Fibroblast of pulmonary artery (primary cell): ENCODE results near the gene PTGS1.

Source experiments
- DNase-seq: peaks from one replicate; pipeline ENCODE4 v3.0.0-alpha.2; 2010; ENCODE audit warnings: low read depth
- H3K4me3 ChIP-seq: replicated peaks from 2 replicates; pipeline ENCODE4 v1.5.1; 2011; ENCODE audit warnings: low read depth, mild to moderate bottlenecking, control low read depth, low read length, moderate library complexity
- CTCF ChIP-seq: IDR thresholded peaks from 2 replicates; pipeline ENCODE4 v1.5.1; 2011; ENCODE audit warnings: mild to moderate bottlenecking, control low read depth, low read length, inconsistent platforms; ENCODE audit errors: missing control alignments

The PTGS1 gene

DNA sequence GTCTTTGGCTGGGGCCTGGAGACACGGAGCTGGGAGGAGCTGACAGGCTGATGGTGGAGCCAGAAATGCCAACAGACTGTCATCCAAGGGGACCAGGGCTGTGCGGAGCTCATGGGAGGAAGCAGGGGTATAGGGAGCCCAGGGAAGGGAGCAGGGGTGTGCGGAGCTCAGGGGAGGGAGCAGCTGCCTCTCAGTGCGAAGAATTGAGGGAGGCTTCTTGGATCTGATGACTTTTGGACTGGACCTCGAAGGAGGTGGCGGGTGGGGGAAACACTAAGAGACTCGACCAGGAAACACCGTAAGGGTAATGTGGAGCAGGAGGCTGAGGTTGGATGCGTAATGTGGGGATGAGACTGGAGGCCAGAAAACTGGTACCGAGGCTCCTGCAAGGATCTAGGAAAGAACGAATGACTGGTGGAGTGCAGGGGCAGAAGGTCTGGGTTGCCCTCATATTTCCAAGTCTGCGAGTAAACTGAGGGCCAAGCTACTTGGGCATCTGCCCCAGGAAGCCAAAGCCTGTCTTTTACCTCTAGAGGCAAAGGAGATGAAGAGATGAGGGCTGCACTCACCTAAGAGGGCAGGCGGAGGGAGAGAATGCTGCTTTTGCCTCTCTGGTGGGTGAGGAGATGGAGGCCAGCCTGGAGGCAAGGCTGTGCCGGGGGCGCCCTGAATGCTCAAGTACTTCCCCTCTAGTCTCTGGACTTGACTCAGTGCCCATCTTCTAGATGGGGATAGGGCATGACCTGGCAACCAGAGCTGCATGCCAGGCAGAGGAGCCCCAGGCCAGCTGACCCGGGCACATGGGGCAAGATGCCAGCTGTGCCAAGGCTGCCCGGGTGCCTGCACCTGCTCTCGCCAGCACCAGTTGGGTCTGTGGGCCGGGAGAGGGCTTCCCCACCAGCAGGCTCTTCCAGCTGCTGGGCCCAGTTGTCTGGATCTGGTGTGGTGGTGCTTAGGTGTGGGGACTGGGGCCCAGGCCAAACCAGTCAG is 2.3 kb downstream of the PTGS1 start:
- DNase-seq: no peak
- peak overlapping the region; percentile 70 for H3K4me3 ChIP-seq
- TF ChIP-seq CTCF: no peak

- DNase-seq: peak; percentile 80
- peak overlapping the region; percentile 70 for H3K4me3 ChIP-seq
- no peak for TF ChIP-seq CTCF
Measured at GRCh38 chr9:122374885-122375420, 4.1 kb downstream of the PTGS1 start.

GRCh38 chr9:122376796-122377195 is 6.0 kb downstream of the PTGS1 start:
- H3K4me3 ChIP-seq: no peak overlapping the region
- no peak for DNase-seq
- no peak for TF ChIP-seq CTCF

- no peak overlapping the region for H3K4me3 ChIP-seq
- no peak for TF ChIP-seq CTCF
- DNase-seq: no peak
Measured at GRCh38 chr9:122377241-122378164, 6.7 kb downstream of the PTGS1 start.

- H3K4me3 ChIP-seq: no peak overlapping the region
- no peak for TF ChIP-seq CTCF
- DNase-seq: no peak
Measured at GRCh38 chr9:122378236-122378635, 7.4 kb downstream of the PTGS1 start.

GRCh38 chr9:122379340-122379739 is 8.5 kb downstream of the PTGS1 start:
- H3K4me3 ChIP-seq: no peak overlapping the region
- no peak for DNase-seq
- peak; percentile 55 for TF ChIP-seq CTCF
